Measurements from ENCODE around the gene RGS7. TPM values are rescaled to one million over a fixed set of nuclear protein-coding genes. Genes with fewer than 3 reads are reported as not detected.

RGS7 gene
- polyA plus RNA-seq, 1 donor from 2014 or later, result 24.2 TPM

DNA sequence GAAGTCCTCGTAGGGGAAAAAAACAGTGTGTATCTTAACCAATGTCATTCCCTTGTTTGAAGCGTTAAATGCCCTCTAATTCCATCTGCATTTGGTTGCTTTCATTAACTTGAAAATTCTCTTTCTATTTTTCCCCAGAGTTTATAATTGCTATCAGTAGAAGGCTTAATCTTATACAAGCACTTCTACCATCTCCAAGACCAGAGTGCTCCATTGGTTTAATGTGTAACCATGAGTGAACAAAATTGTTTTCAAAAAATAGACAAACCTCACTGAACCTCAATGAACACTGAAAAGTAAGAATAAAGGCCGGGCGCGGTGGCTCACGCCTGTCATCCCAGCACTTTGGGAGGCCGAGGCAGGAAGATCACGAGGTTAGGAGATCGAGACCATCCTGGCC, 141.3 kb downstream of the RGS7 start:
- Histone ChIP-seq H3K9ac (ENCODE audit: low read length) (no peak overlapping the region), H3K27me3 (ENCODE audit: insufficient read depth, low read depth, low read length) (no peaks in the 10 kb centered on the region), H3F3A (ENCODE audit: insufficient read depth, low read length, poor library complexity, severe bottlenecking) (no peaks in the 10 kb centered on the region), H4K20me1 (ENCODE audit: insufficient read depth) (no peaks in the 10 kb centered on the region), H3K79me2 (replicated peaks; ENCODE audit: insufficient read depth, low read length) (no peaks in the 10 kb centered on the region), H3K9me2 (ENCODE audit: insufficient read depth, low read length) (no peaks in the 10 kb centered on the region), H3K9me3 (ENCODE audit: low read length) (no peaks in the 10 kb centered on the region), H3K4me3 (ENCODE audit: low read length) (no peak overlapping the region), H3K36me3 (ENCODE audit: insufficient read depth, low read length) (no peaks in the 10 kb centered on the region), H3K27ac (ENCODE audit: low read length) (no peak overlapping the region), H3K4me2 (ENCODE audit: low read length) (no peak overlapping the region), H2AFZ (ENCODE audit: low read depth, low read length) (no peak overlapping the region)
- TF ChIP-seq POLR2AphosphoS5 (IDR thresholded peaks at IDR 0.05), result no peak
- TF ChIP-seq MXI1 (conservative IDR thresholded peaks at IDR 0.05; ENCODE audit: poor library complexity, severe bottlenecking), result no peak
- TF ChIP-seq TAF1 (IDR thresholded peaks at IDR 0.05; ENCODE audit: low read depth), result no peak
- TF ChIP-seq SMC3 (conservative IDR thresholded peaks at IDR 0.05; ENCODE audit: poor library complexity), result no peak

DNA sequence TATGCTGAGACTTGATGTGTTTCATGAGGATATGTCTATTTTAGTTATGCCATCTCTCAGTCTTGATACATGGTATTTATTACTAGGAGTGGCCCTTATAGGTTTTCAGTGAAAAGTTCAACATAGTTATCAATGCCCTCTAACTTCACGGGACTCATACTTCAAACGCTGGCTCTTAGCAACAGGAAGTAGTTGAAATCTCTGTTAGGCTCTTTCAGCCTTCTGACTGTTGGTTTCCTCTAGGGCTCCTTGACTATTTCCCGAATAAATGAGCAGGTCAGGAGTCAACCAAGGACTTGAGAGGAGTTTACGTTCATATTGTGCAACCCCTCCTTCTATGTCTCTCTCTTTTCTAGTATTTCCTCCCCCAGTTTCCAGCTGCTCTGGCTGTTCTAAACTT, 141.8 kb downstream of the RGS7 start:
- Histone ChIP-seq H3K79me2 (replicated peaks; ENCODE audit: insufficient read depth, low read length) (no peaks in the 10 kb centered on the region), H3K9me2 (ENCODE audit: insufficient read depth, low read length) (no peaks in the 10 kb centered on the region), H3K9me3 (ENCODE audit: low read length) (no peaks in the 10 kb centered on the region), H2AFZ (ENCODE audit: low read depth, low read length) (no peak overlapping the region), H3K9ac (ENCODE audit: low read length) (no peak overlapping the region), H3K36me3 (ENCODE audit: insufficient read depth, low read length) (no peaks in the 10 kb centered on the region), H3K4me2 (ENCODE audit: low read length) (no peak overlapping the region), H3K27ac (ENCODE audit: low read length) (no peak overlapping the region), H3K4me3 (ENCODE audit: low read length) (no peak overlapping the region), H3K27me3 (ENCODE audit: insufficient read depth, low read depth, low read length) (no peaks in the 10 kb centered on the region), H4K20me1 (ENCODE audit: insufficient read depth) (no peaks in the 10 kb centered on the region), H3F3A (ENCODE audit: insufficient read depth, low read length, poor library complexity, severe bottlenecking) (no peaks in the 10 kb centered on the region)
- TF ChIP-seq TAF1 (IDR thresholded peaks at IDR 0.05; ENCODE audit: low read depth), result no peak
- TF ChIP-seq SMC3 (conservative IDR thresholded peaks at IDR 0.05; ENCODE audit: poor library complexity), result no peak
- TF ChIP-seq MXI1 (conservative IDR thresholded peaks at IDR 0.05; ENCODE audit: poor library complexity, severe bottlenecking), result no peak
- TF ChIP-seq EP300 (conservative IDR thresholded peaks at IDR 0.05; ENCODE audit: poor library complexity, severe bottlenecking), result no peak
- no peak for TF ChIP-seq EZH2 (IDR thresholded peaks at IDR 0.05; ENCODE audit: borderline replicate concordance, insufficient read depth, low read length, poor library complexity, severe bottlenecking)
- TF ChIP-seq, protein P1, sequence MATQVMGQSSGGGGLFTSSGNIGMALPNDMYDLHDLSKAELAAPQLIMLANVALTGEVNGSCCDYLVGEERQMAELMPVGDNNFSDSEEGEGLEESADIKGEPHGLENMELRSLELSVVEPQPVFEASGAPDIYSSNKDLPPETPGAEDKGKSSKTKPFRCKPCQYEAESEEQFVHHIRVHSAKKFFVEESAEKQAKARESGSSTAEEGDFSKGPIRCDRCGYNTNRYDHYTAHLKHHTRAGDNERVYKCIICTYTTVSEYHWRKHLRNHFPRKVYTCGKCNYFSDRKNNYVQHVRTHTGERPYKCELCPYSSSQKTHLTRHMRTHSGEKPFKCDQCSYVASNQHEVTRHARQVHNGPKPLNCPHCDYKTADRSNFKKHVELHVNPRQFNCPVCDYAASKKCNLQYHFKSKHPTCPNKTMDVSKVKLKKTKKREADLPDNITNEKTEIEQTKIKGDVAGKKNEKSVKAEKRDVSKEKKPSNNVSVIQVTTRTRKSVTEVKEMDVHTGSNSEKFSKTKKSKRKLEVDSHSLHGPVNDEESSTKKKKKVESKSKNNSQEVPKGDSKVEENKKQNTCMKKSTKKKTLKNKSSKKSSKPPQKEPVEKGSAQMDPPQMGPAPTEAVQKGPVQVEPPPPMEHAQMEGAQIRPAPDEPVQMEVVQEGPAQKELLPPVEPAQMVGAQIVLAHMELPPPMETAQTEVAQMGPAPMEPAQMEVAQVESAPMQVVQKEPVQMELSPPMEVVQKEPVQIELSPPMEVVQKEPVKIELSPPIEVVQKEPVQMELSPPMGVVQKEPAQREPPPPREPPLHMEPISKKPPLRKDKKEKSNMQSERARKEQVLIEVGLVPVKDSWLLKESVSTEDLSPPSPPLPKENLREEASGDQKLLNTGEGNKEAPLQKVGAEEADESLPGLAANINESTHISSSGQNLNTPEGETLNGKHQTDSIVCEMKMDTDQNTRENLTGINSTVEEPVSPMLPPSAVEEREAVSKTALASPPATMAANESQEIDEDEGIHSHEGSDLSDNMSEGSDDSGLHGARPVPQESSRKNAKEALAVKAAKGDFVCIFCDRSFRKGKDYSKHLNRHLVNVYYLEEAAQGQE (IDR thresholded peaks at IDR 0.05; ENCODE audit: borderline replicate concordance), result no peak
- no peak for TF ChIP-seq POLR2AphosphoS5 (IDR thresholded peaks at IDR 0.05)
- TF ChIP-seq, protein P2, sequence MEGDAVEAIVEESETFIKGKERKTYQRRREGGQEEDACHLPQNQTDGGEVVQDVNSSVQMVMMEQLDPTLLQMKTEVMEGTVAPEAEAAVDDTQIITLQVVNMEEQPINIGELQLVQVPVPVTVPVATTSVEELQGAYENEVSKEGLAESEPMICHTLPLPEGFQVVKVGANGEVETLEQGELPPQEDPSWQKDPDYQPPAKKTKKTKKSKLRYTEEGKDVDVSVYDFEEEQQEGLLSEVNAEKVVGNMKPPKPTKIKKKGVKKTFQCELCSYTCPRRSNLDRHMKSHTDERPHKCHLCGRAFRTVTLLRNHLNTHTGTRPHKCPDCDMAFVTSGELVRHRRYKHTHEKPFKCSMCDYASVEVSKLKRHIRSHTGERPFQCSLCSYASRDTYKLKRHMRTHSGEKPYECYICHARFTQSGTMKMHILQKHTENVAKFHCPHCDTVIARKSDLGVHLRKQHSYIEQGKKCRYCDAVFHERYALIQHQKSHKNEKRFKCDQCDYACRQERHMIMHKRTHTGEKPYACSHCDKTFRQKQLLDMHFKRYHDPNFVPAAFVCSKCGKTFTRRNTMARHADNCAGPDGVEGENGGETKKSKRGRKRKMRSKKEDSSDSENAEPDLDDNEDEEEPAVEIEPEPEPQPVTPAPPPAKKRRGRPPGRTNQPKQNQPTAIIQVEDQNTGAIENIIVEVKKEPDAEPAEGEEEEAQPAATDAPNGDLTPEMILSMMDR (IDR thresholded peaks at IDR 0.05; ENCODE audit: poor library complexity, severe bottlenecking), result no peak
- TF ChIP-seq RAD21 (conservative IDR thresholded peaks at IDR 0.05), result no peak

DNA sequence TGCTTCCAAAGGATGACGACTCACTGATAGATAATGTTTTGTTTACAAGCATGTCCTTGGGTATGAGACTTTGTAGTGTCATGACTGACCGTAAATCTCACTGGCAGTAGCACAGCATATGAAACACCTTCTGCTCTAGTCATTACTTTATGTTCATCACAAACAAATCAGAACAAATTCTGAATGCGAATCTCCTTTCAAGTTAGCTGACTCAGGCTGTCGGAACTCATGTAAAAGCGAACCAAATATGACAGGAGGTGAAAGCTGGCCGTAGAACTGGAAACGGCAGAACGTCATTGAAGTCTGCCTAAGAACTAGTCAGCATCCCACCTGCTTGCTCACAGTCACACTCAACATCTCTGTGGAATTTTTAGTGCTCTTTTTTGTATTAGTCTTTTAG, 143.9 kb downstream of the RGS7 start:
- H3K27me3 ChIP-seq (ENCODE audit: insufficient read depth, low read depth, low read length), result no peaks in the 10 kb centered on the region
- H3K4me3 ChIP-seq (ENCODE audit: low read length), result no peak overlapping the region
- H3K9me3 ChIP-seq (ENCODE audit: low read length), result no peaks in the 10 kb centered on the region
- no peaks in the 10 kb centered on the region for H3F3A ChIP-seq (ENCODE audit: insufficient read depth, low read length, poor library complexity, severe bottlenecking)
- TF ChIP-seq RAD21 (conservative IDR thresholded peaks at IDR 0.05), result no peak
- no peak overlapping the region for H3K4me2 ChIP-seq (ENCODE audit: low read length)
- H3K27ac ChIP-seq (ENCODE audit: low read length), result no peak overlapping the region
- H3K9ac ChIP-seq (ENCODE audit: low read length), result no peak overlapping the region
- no peaks in the 10 kb centered on the region for H3K36me3 ChIP-seq (ENCODE audit: insufficient read depth, low read length)
- H3K9me2 ChIP-seq (ENCODE audit: insufficient read depth, low read length), result no peaks in the 10 kb centered on the region
- H4K20me1 ChIP-seq (ENCODE audit: insufficient read depth), result no peaks in the 10 kb centered on the region
- H2AFZ ChIP-seq (ENCODE audit: low read depth, low read length), result no peak overlapping the region
- H3K79me2 ChIP-seq (replicated peaks; ENCODE audit: insufficient read depth, low read length), result no peaks in the 10 kb centered on the region
